IMR-90 (cell line): Measurements from ENCODE around the gene RPS27A. TPM values are rescaled to one million over a fixed set of nuclear protein-coding genes. Genes with fewer than 3 reads are reported as not detected.

Experiments used
- ATAC-seq: fragments of 200-7000 bp; cut with Tn5 transposase; 2 replicates; pipeline ENCODE4 v1.9.1; 2020; ENCODE audit warnings: low read depth, mild to moderate bottlenecking, moderate library complexity
- BruUV-seq: library from RNA; stranded (reverse); fragments of 400-500 nt; replicated peaks from 2 replicates; lab custom pipeline; 2021; lab: Mats Ljungman, UMichigan
- CTCF ChIA-PET: fragments of 300-600 bp; formaldehyde crosslinking; extraction: SDS; loops from one replicate; lab custom pipeline; 2021; ENCODE audit warnings: antibody characterized with exemption; lab: Yijun Ruan, JAX
- POLR2A ChIA-PET: fragments of 300-600 bp; sonication (Branson Sonifier 250); formaldehyde crosslinking; loops from one replicate; lab custom pipeline; 2022; ENCODE audit warnings: antibody characterized with exemption; ENCODE audit not compliant: unreplicated experiment; lab: Charles Lee
- DNase-seq: peaks from one replicate; pipeline ENCODE4 v3.0.0; 2013
- H2AFZ ChIP-seq: replicated peaks from 2 replicates; pipeline ENCODE3; 2013; ENCODE audit warnings: low read length, mild to moderate bottlenecking; ENCODE audit not compliant: poor library complexity
- H2AK5ac ChIP-seq: 2 replicates; pipeline ENCODE4 v1.6.1; 2013; ENCODE audit warnings: low read depth, low read length, inconsistent platforms
- H2AK9ac ChIP-seq: replicated peaks from 2 replicates; pipeline ENCODE3; 2013; ENCODE audit warnings: mild to moderate bottlenecking, low read depth, low read length, moderate library complexity; ENCODE audit not compliant: poor library complexity
- H2BK120ac ChIP-seq: 2 replicates; pipeline ENCODE4 v1.6.1; 2013; ENCODE audit warnings: low read depth, low read length, inconsistent platforms
- H2BK15ac ChIP-seq: 3 replicates; pipeline ENCODE4 v1.6.1; 2013; ENCODE audit warnings: low read depth, low read length, inconsistent platforms
- H2BK20ac ChIP-seq: 2 replicates; pipeline ENCODE4 v1.6.1; 2013; ENCODE audit warnings: low read depth, mild to moderate bottlenecking, inconsistent platforms, low read length, moderate library complexity
- H2BK5ac ChIP-seq: 2 replicates; pipeline ENCODE4 v1.6.1; 2013; ENCODE audit warnings: mild to moderate bottlenecking, low read depth, low read length, inconsistent platforms; ENCODE audit not compliant: poor library complexity, severe bottlenecking
- H3K14ac ChIP-seq: replicated peaks from 2 replicates; pipeline ENCODE4 v1.6.1; 2013; ENCODE audit warnings: low read depth, low read length, inconsistent platforms
- H3K18ac ChIP-seq: 2 replicates; pipeline ENCODE4 v1.6.1; 2013; ENCODE audit warnings: low read depth, low read length, control low read depth
- H3K23ac ChIP-seq: 2 replicates; pipeline ENCODE4 v1.6.1; 2013; ENCODE audit warnings: low read depth, low read length, inconsistent platforms
- H3K27ac ChIP-seq: 2 replicates; pipeline ENCODE4 v1.5.1; 2013; ENCODE audit warnings: mild to moderate bottlenecking, control low read depth, low read length; ENCODE audit not compliant: insufficient read depth
- H3K27me3 ChIP-seq: 2 replicates; pipeline ENCODE4 v1.6.1; 2013; ENCODE audit warnings: low read length; ENCODE audit not compliant: control insufficient read depth, insufficient read depth
- H3K36me3 ChIP-seq: 2 replicates; pipeline ENCODE4 v1.6.1; 2013; ENCODE audit warnings: low read length, mixed read lengths; ENCODE audit not compliant: control insufficient read depth, insufficient read depth
- H3K4ac ChIP-seq: 2 replicates; pipeline ENCODE4 v1.6.1; 2013; ENCODE audit warnings: low read depth, low read length, inconsistent platforms
- H3K4me1 ChIP-seq: 2 replicates; pipeline ENCODE4 v1.6.1; 2013; ENCODE audit warnings: low read length, mixed read lengths; ENCODE audit not compliant: control insufficient read depth, insufficient read depth
- H3K4me2 ChIP-seq: 2 replicates; pipeline ENCODE4 v1.6.1; 2013; ENCODE audit warnings: low read depth, mild to moderate bottlenecking, control low read depth, low read length, moderate library complexity
- H3K4me3 ChIP-seq: 2 replicates; pipeline ENCODE4 v1.5.1; 2013; ENCODE audit warnings: low read depth, mild to moderate bottlenecking, control low read depth, low read length, moderate library complexity; ENCODE audit not compliant: insufficient read depth
- H3K56ac ChIP-seq: 2 replicates; pipeline ENCODE4 v1.6.1; 2013; ENCODE audit warnings: low read length, inconsistent platforms; ENCODE audit not compliant: insufficient read depth; ENCODE audit errors: extremely low read depth
- H3K79me1 ChIP-seq, 2 experiments: 2 replicates each; pipeline ENCODE4 v1.6.1; 2013; ENCODE audit warnings: low read length in 2 of 2, inconsistent platforms in 1 of 2, low read depth in 1 of 2
- H3K9ac ChIP-seq: 2 replicates; pipeline ENCODE4 v1.6.1; 2013; ENCODE audit warnings: low read depth, low read length, control low read depth
- H3K9me1 ChIP-seq: 2 replicates; pipeline ENCODE4 v1.6.1; 2013; ENCODE audit warnings: low read length, inconsistent platforms; ENCODE audit not compliant: insufficient read depth
- H3K9me3 ChIP-seq: 2 replicates; pipeline ENCODE4 v1.6.1; 2013; ENCODE audit warnings: low read length; ENCODE audit not compliant: control insufficient read depth, insufficient read depth
- H4K20me1 ChIP-seq: 2 replicates; pipeline ENCODE4 v1.6.1; 2013; ENCODE audit warnings: low read length, inconsistent platforms; ENCODE audit not compliant: insufficient read depth
- H4K5ac ChIP-seq: 2 replicates; pipeline ENCODE4 v1.6.1; 2013; ENCODE audit warnings: mild to moderate bottlenecking, low read depth, low read length, control low read depth
- H4K8ac ChIP-seq, 2 experiments: 2 replicates each; pipeline ENCODE4 v1.6.1; 2013; ENCODE audit warnings: low read depth in 2 of 2, low read length in 2 of 2, control low read depth in 1 of 2, inconsistent platforms in 1 of 2
- H4K91ac ChIP-seq: 2 replicates; pipeline ENCODE4 v1.6.1; 2013; ENCODE audit warnings: low read depth, low read length, inconsistent platforms; ENCODE audit not compliant: insufficient read depth
- CEBPB ChIP-seq: IDR thresholded peaks from 2 replicates; pipeline ENCODE4 v1.6.1; 2012; ENCODE audit warnings: low read depth, low read length, improper control_type of control experiment
- FOS ChIP-seq: fragments of 150-350 bp; IDR thresholded peaks from 2 replicates; pipeline ENCODE4 v1.6.1; 2016; ENCODE audit warnings: low read depth, low read length
- MAFK ChIP-seq: IDR thresholded peaks from 2 replicates; pipeline ENCODE4 v1.6.1; 2012; ENCODE audit warnings: low read depth, low read length, improper control_type of control experiment
- NFE2L2 ChIP-seq: fragments of 150-350 bp; IDR thresholded peaks from 2 replicates; pipeline ENCODE4 v1.6.1; 2016; ENCODE audit warnings: low read depth, mild to moderate bottlenecking, low read length
- POLR2A ChIP-seq: IDR thresholded peaks from 2 replicates; pipeline ENCODE4 v1.6.1; 2012; ENCODE audit warnings: mild to moderate bottlenecking, low read depth, low read length
- RAD21 ChIP-seq: IDR thresholded peaks from 2 replicates; pipeline ENCODE4 v1.6.1; 2012; ENCODE audit warnings: low read length, improper control_type of control experiment
- RCOR1 ChIP-seq: IDR thresholded peaks from 2 replicates; pipeline ENCODE4 v1.6.1; 2012; ENCODE audit warnings: mild to moderate bottlenecking, low read length, improper control_type of control experiment; ENCODE audit not compliant: insufficient replicate concordance
- RFX5 ChIP-seq: IDR thresholded peaks from 2 replicates; pipeline ENCODE4 v1.8.0; 2012; ENCODE audit warnings: low read depth, mild to moderate bottlenecking, low read length, moderate library complexity
- WGBS, 2 experiments: methylation state at CpG; one replicate each; pipeline versions ENCODE4 v1.1.5 to v1.1.7; 2013; ENCODE audit warnings: missing lambda C conversion rate in 2 of 2; ENCODE audit not compliant: insufficient read length in 1 of 2; ENCODE audit errors: extremely low coverage in 2 of 2; 5-methylcytosine and 5-hydroxymethylcytosine counted together
- dilution Hi-C: fragments of 300-500 bp; cut with HindIII; formaldehyde crosslinking; loops from one replicate; pipeline ENCODE4 v1.14.3; 2018; ENCODE audit warnings: low sequenced_read_pairs; ENCODE audit not compliant: unreplicated experiment
- in situ Hi-C: fragments of 300-500 bp; cut with MboI; formaldehyde crosslinking; loops from 3 replicates; pipeline ENCODE4 v1.14.3; 2019; ENCODE audit warnings: low sequenced_read_pairs, inconsistent platforms, mixed read lengths
- intact Hi-C: fragments of 100-400 bp; cut with micrococcal nuclease; formaldehyde crosslinking; loops from 2 replicates; pipeline ENCODE4 v1.10.0; 2022
- polyA plus RNA-seq, 3 experiments: library from polyadenylated mRNA; depleted of rRNA; stranded (reverse); fragments of >200 nt; gene quantifications; 2 replicates each; pipeline ENCODE4 v1.2.3, GENCODE V29; 2012; ENCODE audit warnings: low replicate concordance in 1 of 3
- total RNA-seq: library from RNA; depleted of rRNA; stranded (reverse); fragments of >200 nt; gene quantifications from 2 replicates; pipeline ENCODE4 v1.2.3, GENCODE V29; 2012
- TF ChIP-seq, protein P1 (sequence below): conservative IDR thresholded peaks from 2 replicates; pipeline ENCODE4 v1.5.1; 2012; ENCODE audit warnings: mild to moderate bottlenecking, low read depth, low read length, improper control_type of control experiment
- TF ChIP-seq, protein P2 (sequence below): fragments of 150-350 bp; IDR thresholded peaks from 2 replicates; pipeline ENCODE4 v1.6.1; 2017; ENCODE audit warnings: mild to moderate bottlenecking, antibody characterized with exemption, low read length, low read depth

Gene RPS27A
- total and polyA plus RNA-seq, 2 of the 4 experiments (the other 2 are of a cell fraction), result 496 to 1,421 TPM

DNA sequence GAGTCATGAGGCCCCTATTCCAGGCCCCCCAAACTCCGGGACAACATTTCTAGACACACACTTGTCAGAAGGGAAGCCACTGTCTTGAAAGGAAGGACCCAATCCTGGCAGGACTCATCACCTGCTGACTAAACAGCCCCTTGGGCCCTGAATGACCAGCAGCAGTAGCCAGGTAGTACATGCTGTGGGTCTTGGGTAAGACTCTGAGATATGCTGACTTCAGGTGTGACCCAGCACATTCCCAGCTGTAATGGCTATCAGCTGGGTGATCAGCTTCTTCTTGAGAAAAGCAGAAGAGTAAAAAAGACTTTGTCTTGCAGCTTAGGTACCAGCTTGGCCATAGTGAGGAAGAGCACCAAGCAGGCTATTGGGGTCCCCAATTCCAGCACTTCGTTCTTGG is 36.0 kb upstream of the RPS27A start:
- Histone ChIP-seq H3K23ac (no peak overlapping the region), H2BK15ac (no peak overlapping the region), H3K18ac (no peak overlapping the region), H4K91ac (no peak overlapping the region), H3K27me3 (no peaks in the 10 kb centered on the region), H3K56ac (no peak overlapping the region), H3K4me3 (no peak overlapping the region), H2AK5ac (no peak overlapping the region), H3K4me2 (no peak overlapping the region), H2BK120ac (no peak overlapping the region), H3K9me3 (peaks cover 2% of the 10 kb centered on the region; the same call in 1 of the 2 replicates), H2BK5ac (no peak overlapping the region), H3K79me1 (no peaks in the 10 kb centered on the region; a peak in 1 of 4 replicates), H4K8ac (no peak overlapping the region), H2BK20ac (no peak overlapping the region), H3K4me1 (no peaks in the 10 kb centered on the region), H3K9ac (no peak overlapping the region), H4K20me1 (no peaks in the 10 kb centered on the region), H3K9me1 (no peaks in the 10 kb centered on the region), H3K14ac (no peak overlapping the region), H2AK9ac (no peak overlapping the region), H3K27ac (no peak overlapping the region), H4K5ac (no peak overlapping the region), H2AFZ (no peak overlapping the region), H3K36me3 (peaks cover 10% of the 10 kb centered on the region), H3K4ac (no peak overlapping the region)
- no TSS peak for BruUV-seq
- no peak for DNase-seq
- ChIA-PET CTCF (no interaction called here), POLR2A (no interaction called here)
- intact Hi-C loops (no loop called here), dilution Hi-C loops (no loop called here), in situ Hi-C loops (loop anchor here (25.0 kb wide), 1 partner anchor 1059 kb away; no protein-coding TSS in a partner anchor)
- 70% methylated on average over 2 of the region's 2 CpGs; no CpG with 5 or more reads in 1 of the 2 experiments for WGBS, 2 experiments
- TF ChIP-seq CEBPB (no peak), RFX5 (no peak), POLR2A (no peak), MAFK (no peak), RAD21 (no peak), RCOR1 (no peak), FOS (no peak), NFE2L2 (no peak)
- TF ChIP-seq, protein P1, sequence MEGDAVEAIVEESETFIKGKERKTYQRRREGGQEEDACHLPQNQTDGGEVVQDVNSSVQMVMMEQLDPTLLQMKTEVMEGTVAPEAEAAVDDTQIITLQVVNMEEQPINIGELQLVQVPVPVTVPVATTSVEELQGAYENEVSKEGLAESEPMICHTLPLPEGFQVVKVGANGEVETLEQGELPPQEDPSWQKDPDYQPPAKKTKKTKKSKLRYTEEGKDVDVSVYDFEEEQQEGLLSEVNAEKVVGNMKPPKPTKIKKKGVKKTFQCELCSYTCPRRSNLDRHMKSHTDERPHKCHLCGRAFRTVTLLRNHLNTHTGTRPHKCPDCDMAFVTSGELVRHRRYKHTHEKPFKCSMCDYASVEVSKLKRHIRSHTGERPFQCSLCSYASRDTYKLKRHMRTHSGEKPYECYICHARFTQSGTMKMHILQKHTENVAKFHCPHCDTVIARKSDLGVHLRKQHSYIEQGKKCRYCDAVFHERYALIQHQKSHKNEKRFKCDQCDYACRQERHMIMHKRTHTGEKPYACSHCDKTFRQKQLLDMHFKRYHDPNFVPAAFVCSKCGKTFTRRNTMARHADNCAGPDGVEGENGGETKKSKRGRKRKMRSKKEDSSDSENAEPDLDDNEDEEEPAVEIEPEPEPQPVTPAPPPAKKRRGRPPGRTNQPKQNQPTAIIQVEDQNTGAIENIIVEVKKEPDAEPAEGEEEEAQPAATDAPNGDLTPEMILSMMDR, result no peak
- TF ChIP-seq, protein P2, sequence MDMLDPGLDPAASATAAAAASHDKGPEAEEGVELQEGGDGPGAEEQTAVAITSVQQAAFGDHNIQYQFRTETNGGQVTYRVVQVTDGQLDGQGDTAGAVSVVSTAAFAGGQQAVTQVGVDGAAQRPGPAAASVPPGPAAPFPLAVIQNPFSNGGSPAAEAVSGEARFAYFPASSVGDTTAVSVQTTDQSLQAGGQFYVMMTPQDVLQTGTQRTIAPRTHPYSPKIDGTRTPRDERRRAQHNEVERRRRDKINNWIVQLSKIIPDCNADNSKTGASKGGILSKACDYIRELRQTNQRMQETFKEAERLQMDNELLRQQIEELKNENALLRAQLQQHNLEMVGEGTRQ, result no peak
- no peak for ATAC-seq
